ENCODE data around the gene SHB. TPM values are rescaled to one million over a fixed set of nuclear protein-coding genes. Genes with fewer than 3 reads are reported as not detected.

The SHB gene
- total and polyA plus RNA-seq, 2 of the 8 experiments (the other 6 are each of a cell fraction or from before 2014, with no cell fraction given): 4.1 to 12.6 TPM

DNA sequence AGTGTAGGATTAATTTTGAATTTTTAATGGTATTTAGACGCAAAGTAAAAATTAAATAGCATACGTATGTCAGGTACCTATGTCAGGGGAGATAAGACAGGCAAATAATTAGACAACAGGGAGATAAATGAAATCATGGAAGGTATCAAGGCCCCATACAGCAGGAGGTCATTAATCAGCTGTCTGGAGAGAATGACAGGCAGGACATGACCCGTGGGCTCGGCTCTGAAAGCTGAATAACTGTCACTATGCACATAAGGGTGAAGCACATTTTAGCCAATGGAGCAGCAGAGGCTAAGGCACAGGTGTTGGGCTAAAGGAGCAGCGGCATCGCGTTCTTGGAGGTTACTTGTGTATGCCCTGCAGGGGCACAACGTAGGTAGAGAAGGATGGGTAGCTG, 177.0 kb downstream of the SHB start:
- no peak overlapping the region for H2AK5ac ChIP-seq (ENCODE audit: low read depth, low read length)
- FAIRE-seq (no peak), DNase-seq (ENCODE audit: low read depth in 1 of 2, low spot score in 2 of 2) (no peak)
- H4K8ac ChIP-seq (ENCODE audit: extremely low read depth, insufficient read depth, low read length): no peak overlapping the region
- H2BK20ac ChIP-seq (ENCODE audit: low read length): no peak overlapping the region
- no peak overlapping the region for H2BK120ac ChIP-seq (replicated peaks; ENCODE audit: low read depth, low read length)
- H4K91ac ChIP-seq (replicated peaks; ENCODE audit: insufficient read length, low read length): no peak overlapping the region
- no peak overlapping the region for H2BK5ac ChIP-seq (ENCODE audit: low read depth, low read length)
- H3K56ac ChIP-seq (replicated peaks; ENCODE audit: insufficient read length, low read depth, low read length): no peak overlapping the region
- no peaks in the 10 kb centered on the region for H3K27me3 ChIP-seq (replicated peaks in 1 of 4; ENCODE audit: control insufficient read depth in 3 of 4, extremely low read depth in 1 of 4, insufficient read depth in 3 of 4, low read length in 3 of 4)
- peaks cover 0 to 2% of the 10 kb centered on the region in 2 experiments for H4K20me1 ChIP-seq (replicated peaks in 1 of 2; ENCODE audit: control insufficient read depth in 1 of 2, insufficient read depth in 2 of 2, low read length in 2 of 2)
- no peak overlapping the region for H3K23ac ChIP-seq (ENCODE audit: insufficient read length)
- H2BK12ac ChIP-seq (ENCODE audit: low read depth, low read length): no peak overlapping the region
- no peak overlapping the region for H3K4ac ChIP-seq (replicated peaks; ENCODE audit: insufficient read length, low read depth, low read length)
- peaks cover 2 to 19% (median 6%) of the 10 kb centered on the region in 4 experiments; a peak in 6 of 8 replicates for H3K36me3 ChIP-seq (ENCODE audit: control insufficient read depth in 2 of 4, insufficient read depth in 4 of 4, low read length in 3 of 4)
- H3K9me3 ChIP-seq (ENCODE audit: insufficient read depth in 2 of 2, low read depth in 1 of 2, low read length in 1 of 2): peaks cover 0 to 3% of the 10 kb centered on the region in 2 experiments; a peak in 1 of 4 replicates
- no peaks in the 10 kb centered on the region for H3K4me1 ChIP-seq (replicated peaks in 1 of 4; ENCODE audit: control insufficient read depth in 3 of 4, insufficient read depth in 4 of 4, low read length in 3 of 4)
- no peak overlapping the region for H4K5ac ChIP-seq (ENCODE audit: insufficient read length, low read depth, low read length)
- POLR2A ChIA-PET (ENCODE audit: partially characterized antibody): no interaction called here
- H3K4me3 ChIP-seq (ENCODE audit: extremely low read depth in 1 of 4, insufficient read depth in 2 of 4, low read depth in 3 of 4, low read length in 4 of 4): no peak overlapping the region
- no peak overlapping the region for H3K4me2 ChIP-seq (ENCODE audit: insufficient read depth in 1 of 2, low read depth in 2 of 2, low read length in 2 of 2)
- H3K79me2 ChIP-seq (ENCODE audit: control insufficient read depth in 1 of 2, insufficient read depth in 2 of 2, low read length in 2 of 2): no peaks in the 10 kb centered on the region
- H3K79me1 ChIP-seq (ENCODE audit: low read depth, low read length): no peaks in the 10 kb centered on the region; the same call in 1 of the 2 replicates
- no peaks in the 10 kb centered on the region for H3K23me2 ChIP-seq (ENCODE audit: low read depth, low read length)
- no peak overlapping the region for H2BK15ac ChIP-seq (ENCODE audit: low read length)
- whole genome bisulfite sequencing, 2 experiments (ENCODE audit: extremely low coverage in 1 of 2, insufficient coverage in 1 of 2, insufficient read length in 1 of 2, insufficient replicate concordance in 2 of 2, low coverage in 1 of 2, low lambda C conversion rate in 2 of 2, missing lambda C conversion rate in 1 of 2): 94 to 100% methylated on average over 1 to 8 of the region's 8 CpGs
- TF ChIP-seq, protein P1, sequence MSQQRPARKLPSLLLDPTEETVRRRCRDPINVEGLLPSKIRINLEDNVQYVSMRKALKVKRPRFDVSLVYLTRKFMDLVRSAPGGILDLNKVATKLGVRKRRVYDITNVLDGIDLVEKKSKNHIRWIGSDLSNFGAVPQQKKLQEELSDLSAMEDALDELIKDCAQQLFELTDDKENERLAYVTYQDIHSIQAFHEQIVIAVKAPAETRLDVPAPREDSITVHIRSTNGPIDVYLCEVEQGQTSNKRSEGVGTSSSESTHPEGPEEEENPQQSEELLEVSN (IDR thresholded peaks at IDR 0.05): no peak
- TF ChIP-seq, protein P2, sequence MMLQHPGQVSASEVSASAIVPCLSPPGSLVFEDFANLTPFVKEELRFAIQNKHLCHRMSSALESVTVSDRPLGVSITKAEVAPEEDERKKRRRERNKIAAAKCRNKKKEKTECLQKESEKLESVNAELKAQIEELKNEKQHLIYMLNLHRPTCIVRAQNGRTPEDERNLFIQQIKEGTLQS (IDR thresholded peaks at IDR 0.05; ENCODE audit: insufficient read depth, low read depth, low read length): no peak
- TF ChIP-seq ATF2 (IDR thresholded peaks at IDR 0.05; ENCODE audit: low read length): no peak
- no peak for TF ChIP-seq SAP30 (IDR thresholded peaks at IDR 0.05; ENCODE audit: insufficient read depth, insufficient replicate concordance, low read length)
- no peak for TF ChIP-seq TAF7 (optimal IDR thresholded peaks at IDR 0.05; ENCODE audit: borderline replicate concordance, low read depth, low read length)
- no peak for TF ChIP-seq MAFK (IDR thresholded peaks at IDR 0.05; ENCODE audit: low read depth, low read length)
- no peak for TF ChIP-seq RNF2 (IDR thresholded peaks at IDR 0.05; ENCODE audit: borderline replicate concordance, low read depth, low read length, missing control alignments, poor library complexity, severe bottlenecking)
- TF ChIP-seq SIRT6 (IDR thresholded peaks at IDR 0.05; ENCODE audit: low read length): no peak
- TF ChIP-seq CHD2 (IDR thresholded peaks at IDR 0.05; ENCODE audit: low read length): no peak
- no peak for TF ChIP-seq RXRA (IDR thresholded peaks at IDR 0.05; ENCODE audit: insufficient read depth, low read depth, low read length)
- CTCF ChIA-PET (ENCODE audit: partially characterized antibody): interaction anchor here (0.6 kb wide), 1 partner anchor 1406 kb away, joined by 5 read pairs; no protein-coding TSS in a partner anchor
- H3K18ac ChIP-seq (ENCODE audit: extremely low read depth, low read length): no peak overlapping the region
- H3K27ac ChIP-seq (ENCODE audit: low read depth, low read length): no peak overlapping the region
- H3K9ac ChIP-seq (replicated peaks in 1 of 4; ENCODE audit: extremely low read depth in 1 of 4, low read depth in 3 of 4, low read length in 3 of 4): no peak overlapping the region
- no peak overlapping the region for H2AFZ ChIP-seq (ENCODE audit: low read length)
- H3K14ac ChIP-seq (ENCODE audit: insufficient read length): no peak overlapping the region
